ENCODE data around the gene LRRC74B.
"Not testable (repeated sequence)": the region's sequence is repeated elsewhere in the genome, so short reads cannot be mapped to it uniquely, and the experiment has no call there.

LRRC74B gene

DNA sequence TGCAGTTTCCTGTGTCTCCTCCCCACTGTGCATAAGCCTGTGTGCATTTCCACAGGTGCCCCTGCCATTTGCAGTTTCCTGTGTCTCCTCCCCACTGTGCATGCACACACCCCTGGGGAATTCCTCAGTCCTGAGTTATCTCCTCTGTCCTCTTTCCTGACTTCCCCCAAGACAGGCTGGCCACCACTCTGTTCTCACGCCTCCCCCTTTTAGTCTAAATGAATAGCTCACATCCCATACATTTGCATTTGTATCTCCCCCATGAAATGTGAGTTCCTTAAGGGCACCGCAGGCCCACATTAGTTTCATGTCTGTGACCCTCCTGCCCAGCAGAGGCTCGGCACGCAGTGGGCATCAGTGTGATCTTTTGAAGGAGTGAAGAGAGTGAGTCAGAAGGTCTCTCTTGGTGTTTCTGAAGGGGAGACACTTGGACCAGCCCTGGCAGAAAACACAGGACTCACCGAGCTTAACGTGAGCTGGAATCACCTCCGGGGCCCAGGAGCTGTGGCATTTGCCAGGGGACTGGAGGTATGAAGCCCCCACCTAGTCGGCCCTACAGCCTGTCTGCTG lies 6.2 kb downstream of the LRRC74B start:
- Mint-ChIP-seq H3K4me1 (peaks cover 31% of the 10 kb centered on the region), H3K27me3 (peaks cover 45% of the 10 kb centered on the region), H3K9me3 (no peaks in the 10 kb centered on the region), H3K27ac (no peak overlapping the region), H3K36me3 (no peaks in the 10 kb centered on the region), H3K4me3 (no peak overlapping the region)
- CTCF ChIA-PET = interaction anchor here (0.7 kb wide), 1 partner anchor 50 kb away, joined by 3 read pairs; no protein-coding TSS in a partner anchor
- peak; percentile 25 for DNase-seq

DNA sequence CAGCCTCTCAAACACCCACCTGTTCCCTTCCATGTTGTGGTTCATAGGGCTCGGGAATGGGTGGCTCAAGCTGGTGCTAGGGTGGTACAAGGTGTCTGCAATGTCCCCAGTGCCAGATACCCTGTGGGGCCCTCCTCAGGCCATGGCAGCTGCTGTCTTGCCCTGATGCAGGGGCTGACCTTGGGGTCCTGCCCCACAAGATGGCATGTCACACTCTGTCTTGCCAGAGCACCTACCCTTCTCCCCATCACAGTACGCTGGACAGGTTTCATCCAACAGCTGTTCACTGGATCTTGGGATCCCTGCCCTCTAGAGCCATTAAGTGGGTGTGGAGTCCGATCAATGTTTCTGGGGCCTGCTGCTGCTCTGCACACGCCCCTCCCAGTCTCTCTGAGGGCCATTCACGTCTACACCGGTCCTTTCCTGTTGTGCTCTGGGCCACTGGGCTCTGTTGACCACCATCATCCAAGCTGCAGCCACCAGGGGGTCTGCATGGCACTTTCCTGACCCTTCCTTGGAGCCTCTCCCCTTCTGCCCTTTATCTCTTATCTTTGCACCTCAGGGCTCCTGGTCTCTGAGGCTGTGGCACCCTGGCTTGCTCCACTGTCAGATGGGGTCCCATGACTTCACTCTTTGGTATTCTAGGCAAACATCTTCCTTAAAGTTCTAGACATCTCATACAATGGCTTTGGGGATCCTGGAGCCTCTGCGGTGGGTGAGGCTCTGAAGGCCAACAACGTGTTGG lies 7.1 kb downstream of the LRRC74B start:
- H3K27me3 Mint-ChIP-seq = peaks cover 45% of the 10 kb centered on the region

DNA sequence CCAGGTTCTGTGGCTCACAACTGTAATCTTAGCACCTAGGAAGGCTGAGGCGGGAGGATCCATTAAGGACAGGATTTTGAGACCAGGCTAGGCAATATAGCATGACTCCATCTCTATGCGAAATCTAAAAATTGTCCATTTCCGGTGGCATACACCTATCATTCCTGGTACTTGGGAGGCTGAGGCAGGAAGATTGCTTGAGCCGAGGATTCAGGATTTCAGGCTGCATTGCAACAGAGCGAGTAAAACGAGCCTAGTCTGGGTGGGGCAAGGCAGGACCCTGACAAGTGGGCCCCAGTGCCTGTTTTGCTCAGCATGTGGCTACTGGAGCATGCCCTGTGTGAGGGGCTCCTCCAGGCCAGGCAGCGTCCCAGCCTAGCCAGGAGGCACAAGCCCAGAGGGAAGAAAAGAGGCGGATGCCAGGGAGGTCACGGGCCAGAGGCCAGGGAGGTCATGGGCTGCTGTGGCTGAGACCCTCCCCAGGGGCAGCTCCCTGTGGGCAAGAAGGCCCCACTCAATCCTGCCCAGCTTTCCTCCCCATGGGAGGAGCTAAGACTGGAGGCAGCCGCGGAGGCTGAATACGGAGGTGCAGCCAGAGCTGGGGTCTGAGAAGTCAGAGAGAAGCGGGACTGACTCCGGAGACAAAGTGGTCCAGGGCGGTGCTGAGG lies 8.4 kb downstream of the LRRC74B start:
- Mint-ChIP-seq H3K4me1 (peaks cover 34% of the 10 kb centered on the region), H3K27me3 (peaks cover 36% of the 10 kb centered on the region), H3K27ac (no peak overlapping the region), H3K9me3 (no peaks in the 10 kb centered on the region), H3K36me3 (no peaks in the 10 kb centered on the region), H3K4me3 (no peak overlapping the region)
- no peak for DNase-seq
- CTCF ChIA-PET = no interaction called here

More for the DNA sequence above, 7.1 kb downstream of the LRRC74B start:
- Mint-ChIP-seq H3K4me3 (no peak overlapping the region), H3K27ac (no peak overlapping the region), H3K4me1 (peaks cover 34% of the 10 kb centered on the region), H3K9me3 (no peaks in the 10 kb centered on the region), H3K36me3 (no peaks in the 10 kb centered on the region)
- CTCF ChIA-PET = interaction anchor here (0.7 kb wide), 1 partner anchor 49 kb away, joined by 3 read pairs; no protein-coding TSS in a partner anchor
- DNase-seq = no peak

DNA sequence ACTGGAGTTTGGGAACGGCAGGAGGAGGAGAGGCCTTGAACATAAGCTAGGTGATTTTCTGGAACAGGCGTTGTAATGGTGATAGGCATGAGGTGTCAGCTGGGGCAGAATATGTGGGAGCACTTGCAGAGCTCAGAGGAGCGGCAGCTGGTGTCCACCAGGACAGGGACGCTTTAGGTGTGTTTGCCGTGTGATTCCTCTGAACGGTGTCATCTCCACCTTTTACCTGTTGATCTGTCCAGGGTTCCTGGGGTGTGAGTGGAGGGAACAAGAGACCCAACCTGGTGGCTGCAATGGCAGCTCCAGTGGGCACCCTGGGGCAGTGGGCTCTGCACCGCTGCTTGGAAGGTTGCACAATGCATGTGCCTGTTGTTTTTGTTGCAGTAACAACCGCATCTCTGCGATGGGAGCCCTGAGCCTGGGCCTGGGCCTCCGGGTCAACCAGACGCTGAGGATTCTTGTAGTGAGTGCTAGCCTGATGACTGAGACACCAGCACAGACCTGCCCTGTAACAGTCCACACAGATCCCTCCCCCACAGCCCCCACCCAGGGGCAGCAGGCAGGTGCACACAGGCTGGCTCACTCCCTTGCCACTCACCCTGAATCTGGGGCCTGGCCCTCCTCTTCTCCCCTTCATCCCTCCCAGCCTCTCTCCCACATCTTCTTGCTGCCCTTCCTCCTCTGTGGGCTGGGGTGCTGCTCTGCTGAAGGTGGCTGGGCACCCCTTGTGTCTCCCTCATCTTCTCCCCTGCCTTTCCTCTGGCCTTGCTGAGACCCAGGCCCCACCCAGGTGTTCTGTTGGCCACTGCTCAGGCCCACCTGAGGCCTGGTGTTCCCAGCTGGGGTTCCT lies 9.2 kb downstream of the LRRC74B start:
- no peaks in the 10 kb centered on the region for H3K9me3 Mint-ChIP-seq
- no peak overlapping the region for H3K27ac Mint-ChIP-seq
- peaks cover 36% of the 10 kb centered on the region for H3K27me3 Mint-ChIP-seq
- no peaks in the 10 kb centered on the region for H3K36me3 Mint-ChIP-seq
- CTCF ChIA-PET = interaction anchor here (2.0 kb wide), 1 partner anchor 34 kb away, joined by 6 read pairs; no protein-coding TSS in a partner anchor
- peaks cover 34% of the 10 kb centered on the region for H3K4me1 Mint-ChIP-seq
- H3K4me3 Mint-ChIP-seq = no peak overlapping the region
- DNase-seq = no peak

DNA sequence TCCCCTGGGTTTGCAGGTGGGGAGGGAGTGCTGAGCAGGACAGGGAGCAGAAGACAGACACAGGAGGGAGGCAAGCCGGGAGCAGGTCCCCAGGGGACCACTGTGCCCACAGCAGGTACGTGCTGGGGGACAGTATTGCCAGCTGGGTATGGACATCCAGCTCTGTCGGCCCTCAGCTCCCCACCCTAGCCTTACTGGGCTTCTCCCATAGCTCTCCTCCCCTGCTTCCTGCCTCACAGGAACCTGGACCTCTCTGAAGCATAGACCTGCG lies 9.8 kb downstream of the LRRC74B start:
- no peak for DNase-seq
- Mint-ChIP-seq H3K27me3 (peaks cover 38% of the 10 kb centered on the region), H3K36me3 (no peaks in the 10 kb centered on the region), H3K4me1 (peaks cover 34% of the 10 kb centered on the region), H3K27ac (no peak overlapping the region), H3K4me3 (peak overlapping the region; percentile 53), H3K9me3 (no peaks in the 10 kb centered on the region)
- CTCF ChIA-PET = interaction anchor here (2.0 kb wide), 1 partner anchor 35 kb away, joined by 6 read pairs; no protein-coding TSS in a partner anchor

DNA sequence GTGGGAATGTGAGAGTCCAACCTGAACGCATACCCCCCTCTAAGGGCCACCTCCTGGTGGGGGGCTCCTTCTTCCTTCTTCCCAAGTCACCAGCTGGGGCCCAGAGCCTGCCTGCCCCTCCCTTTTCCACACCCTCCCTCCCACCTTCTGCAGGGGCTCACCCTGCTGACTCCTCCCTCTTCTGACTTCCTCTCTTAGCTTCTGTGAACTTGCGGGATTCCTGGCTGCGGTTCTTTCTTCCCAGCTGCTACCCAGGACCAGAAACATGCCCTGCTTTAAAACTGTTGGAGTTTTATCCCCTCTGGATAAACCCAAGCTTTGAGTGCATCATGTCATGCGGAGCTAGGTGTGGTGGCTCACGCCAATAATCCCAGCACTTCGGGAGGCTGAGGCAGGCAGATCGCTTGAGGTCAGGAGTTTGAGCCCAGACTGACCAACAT lies 10.2 kb downstream of the LRRC74B start:
- peak; percentile 36 for DNase-seq
- CTCF ChIA-PET = interaction anchor here (1.6 to 2.0 kb wide), 2 partner anchors 17 to 35 kb away, joined by 3 to 6 read pairs; no protein-coding TSS in a partner anchor
- no peaks in the 10 kb centered on the region for H3K36me3 Mint-ChIP-seq
- peak overlapping the region; percentile 53 for H3K4me3 Mint-ChIP-seq
- no peaks in the 10 kb centered on the region for H3K9me3 Mint-ChIP-seq
- no peak overlapping the region for H3K27ac Mint-ChIP-seq
- H3K4me1 Mint-ChIP-seq = peaks cover 34% of the 10 kb centered on the region
- peaks cover 39% of the 10 kb centered on the region for H3K27me3 Mint-ChIP-seq

DNA sequence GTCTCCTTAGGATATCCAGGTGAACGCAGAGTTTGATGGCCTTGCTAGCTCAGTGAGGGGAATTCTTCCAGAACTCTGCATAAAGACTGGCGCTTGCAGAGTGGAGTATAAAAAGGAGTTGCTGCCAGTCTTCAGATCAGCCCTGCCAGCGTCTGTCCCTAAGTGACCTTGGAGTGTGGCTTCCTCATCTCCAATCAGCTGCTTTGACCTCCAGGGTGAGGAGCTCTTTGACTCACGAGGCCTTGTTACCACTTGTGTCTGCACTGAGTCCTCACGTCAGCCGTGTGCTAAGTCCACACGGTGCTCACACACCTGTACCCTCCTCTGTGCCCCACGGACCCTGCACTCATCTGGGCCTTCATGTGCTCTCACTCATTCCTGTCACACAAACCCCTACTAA lies 14.6 kb downstream of the LRRC74B start:
- H3K9me3 Mint-ChIP-seq, CTCF ChIA-PET, H3K27ac Mint-ChIP-seq, H3K36me3 Mint-ChIP-seq, H3K4me3 Mint-ChIP-seq, DNase-seq: not testable (repeated sequence)
- Mint-ChIP-seq H3K27me3 (peaks cover 42% of the 10 kb centered on the region), H3K4me1 (peaks cover 19% of the 10 kb centered on the region)

DNA sequence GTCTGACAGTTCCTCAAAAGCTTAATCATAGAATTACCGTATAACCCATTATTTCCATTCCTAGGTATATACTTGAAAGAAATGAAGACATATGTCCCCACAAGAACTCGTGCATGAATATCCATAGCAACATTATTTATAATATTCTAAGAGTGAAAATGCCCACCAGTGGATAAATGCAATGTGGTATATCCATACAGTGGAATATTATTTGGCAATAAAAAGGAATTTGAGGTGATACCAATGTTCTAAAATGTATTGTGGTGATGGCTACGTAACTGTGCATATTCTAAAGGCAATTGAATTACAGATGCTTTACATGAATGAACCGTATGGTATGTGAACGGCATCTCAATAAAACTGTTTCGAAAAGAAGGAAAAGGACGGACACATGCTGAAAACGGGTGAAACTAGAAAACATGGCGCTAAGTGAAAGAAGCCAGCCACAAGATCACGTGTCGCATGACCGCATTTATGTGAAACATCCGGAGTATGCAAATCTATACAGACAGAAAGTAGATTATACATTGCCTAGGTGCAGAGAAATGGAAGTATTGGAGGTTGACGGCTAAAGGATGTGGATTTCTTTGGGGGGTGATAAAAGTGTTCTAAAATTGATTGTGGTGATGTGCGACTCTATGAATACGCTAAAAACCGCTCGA lies 16.0 kb downstream of the LRRC74B start:
- DNase-seq, H3K36me3 Mint-ChIP-seq, H3K4me1 Mint-ChIP-seq, H3K9me3 Mint-ChIP-seq, CTCF ChIA-PET, H3K27ac Mint-ChIP-seq, H3K4me3 Mint-ChIP-seq: not testable (repeated sequence)
- peaks cover 33% of the 10 kb centered on the region for H3K27me3 Mint-ChIP-seq

DNA sequence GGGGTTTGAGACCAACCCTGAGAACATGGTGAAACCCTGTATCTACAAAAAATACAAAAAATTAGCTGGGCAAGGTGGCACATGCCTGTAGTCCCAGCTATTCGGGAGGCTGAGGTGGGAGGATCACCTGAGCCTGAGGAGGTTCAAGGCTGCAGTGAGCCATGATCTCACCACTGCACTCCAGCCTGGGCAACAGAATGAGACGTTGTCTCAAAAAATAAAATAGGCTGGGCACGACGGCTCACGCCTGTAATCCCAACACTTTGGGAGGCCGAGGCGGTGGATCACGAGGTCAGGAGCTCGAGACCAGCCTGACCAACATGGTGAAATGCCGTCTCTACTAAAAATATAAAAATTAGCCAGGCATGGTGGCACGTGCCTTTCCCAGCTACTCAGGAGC lies 18.7 kb downstream of the LRRC74B start:
- CTCF ChIA-PET, H3K9me3 Mint-ChIP-seq, H3K4me3 Mint-ChIP-seq, H3K4me1 Mint-ChIP-seq, H3K27ac Mint-ChIP-seq, H3K36me3 Mint-ChIP-seq, DNase-seq: not testable (repeated sequence)
- peaks cover 29% of the 10 kb centered on the region for H3K27me3 Mint-ChIP-seq

DNA sequence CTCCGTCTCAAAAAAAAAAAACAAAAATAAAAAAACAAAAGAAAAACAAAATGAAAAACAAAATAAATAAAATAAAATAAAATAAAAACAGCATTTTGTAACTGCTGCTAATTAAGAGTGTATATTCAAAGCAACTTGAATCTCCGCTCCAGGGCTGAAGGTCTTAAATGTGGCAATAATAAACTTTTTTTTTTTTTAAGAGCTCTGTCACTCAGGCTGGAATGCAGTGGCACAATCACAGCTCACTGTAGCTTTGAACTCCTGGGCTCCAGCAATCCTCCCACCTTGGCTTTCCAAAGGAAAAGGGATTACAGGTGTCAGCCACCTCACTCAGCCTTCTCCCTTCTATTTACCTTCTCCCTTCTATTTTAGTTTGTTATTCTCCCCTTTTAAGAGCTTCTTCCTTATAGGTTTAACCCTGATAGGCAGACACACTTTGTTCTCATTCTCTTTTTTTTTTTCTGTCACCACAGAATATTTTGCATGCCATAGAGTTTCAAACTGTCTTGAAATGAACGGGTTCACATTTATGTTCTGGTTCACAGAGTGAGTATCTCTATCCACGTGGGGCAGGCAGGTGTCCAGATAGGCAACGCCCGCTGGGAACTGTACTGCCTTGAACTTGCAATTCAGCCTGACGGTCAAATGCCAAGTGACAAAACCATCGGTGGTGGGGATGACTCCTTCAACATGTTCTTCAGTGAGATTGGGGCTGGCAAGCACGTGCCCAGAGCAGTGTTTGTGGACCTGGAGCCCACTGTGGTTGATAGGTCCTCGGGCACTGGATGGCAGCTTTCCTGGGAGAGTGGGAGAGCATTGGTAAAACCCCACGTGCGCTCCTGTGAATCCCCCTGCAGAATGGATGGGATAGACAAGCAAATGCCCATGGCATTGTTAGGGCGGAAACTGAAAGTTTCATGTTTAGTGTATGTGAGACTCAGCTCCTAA lies 19.4 kb downstream of the LRRC74B start:
- peaks cover 4% of the 10 kb centered on the region for H3K4me1 Mint-ChIP-seq
- no peak for DNase-seq
- peaks cover 37% of the 10 kb centered on the region for H3K27me3 Mint-ChIP-seq
- CTCF ChIA-PET = interaction anchor here (1.0 kb wide), 1 partner anchor 45 kb away, joined by 4 read pairs; no protein-coding TSS in a partner anchor
- H3K4me3 Mint-ChIP-seq = no peak overlapping the region
- H3K36me3 Mint-ChIP-seq = no peaks in the 10 kb centered on the region
- H3K9me3 Mint-ChIP-seq = no peaks in the 10 kb centered on the region
- no peak overlapping the region for H3K27ac Mint-ChIP-seq

DNA sequence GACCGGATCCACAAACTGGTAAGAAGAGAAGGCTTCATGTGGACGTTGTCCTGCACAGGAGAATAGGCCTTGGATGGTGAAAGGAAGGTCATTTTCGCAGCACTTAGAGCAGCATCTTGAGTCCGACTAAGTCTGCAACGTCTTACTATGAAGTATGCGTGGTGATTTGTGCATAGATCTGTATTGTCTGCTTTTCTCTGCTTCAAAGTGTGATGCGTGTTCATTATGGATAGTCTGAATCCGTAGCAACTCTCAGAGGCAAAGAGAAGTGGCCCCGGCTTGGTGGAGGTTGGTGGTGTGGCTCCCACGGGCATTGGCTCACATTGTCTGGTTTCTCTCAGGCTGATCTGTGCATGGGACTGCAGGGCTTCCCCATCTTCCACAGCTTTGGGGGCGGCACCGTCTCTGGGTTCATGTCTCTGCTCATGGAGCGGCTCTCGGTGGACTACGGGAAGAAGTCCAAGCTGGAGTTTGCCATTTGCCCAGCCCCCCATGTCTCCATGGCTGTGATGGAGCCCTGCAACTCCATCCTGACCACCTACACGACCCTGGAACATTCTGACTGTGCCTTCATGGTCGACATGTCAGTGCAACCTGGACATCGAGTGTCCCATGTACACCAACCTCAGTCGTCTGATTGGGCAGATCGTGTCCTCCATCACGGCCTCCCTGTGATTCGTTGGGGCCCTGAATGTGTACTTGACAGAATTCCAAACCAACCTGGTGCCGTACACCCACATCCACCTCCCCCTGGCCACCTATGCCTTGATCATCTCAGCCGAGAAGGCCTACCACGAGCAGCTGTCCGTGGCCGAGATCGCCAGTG lies 21.5 kb downstream of the LRRC74B start:
- no peak for DNase-seq
- Mint-ChIP-seq H3K27ac (no peak overlapping the region), H3K4me1 (peaks cover 7% of the 10 kb centered on the region), H3K27me3 (peaks cover 44% of the 10 kb centered on the region), H3K36me3 (no peaks in the 10 kb centered on the region), H3K4me3 (no peak overlapping the region), H3K9me3 (no peaks in the 10 kb centered on the region)
- CTCF ChIA-PET = no interaction called here

DNA sequence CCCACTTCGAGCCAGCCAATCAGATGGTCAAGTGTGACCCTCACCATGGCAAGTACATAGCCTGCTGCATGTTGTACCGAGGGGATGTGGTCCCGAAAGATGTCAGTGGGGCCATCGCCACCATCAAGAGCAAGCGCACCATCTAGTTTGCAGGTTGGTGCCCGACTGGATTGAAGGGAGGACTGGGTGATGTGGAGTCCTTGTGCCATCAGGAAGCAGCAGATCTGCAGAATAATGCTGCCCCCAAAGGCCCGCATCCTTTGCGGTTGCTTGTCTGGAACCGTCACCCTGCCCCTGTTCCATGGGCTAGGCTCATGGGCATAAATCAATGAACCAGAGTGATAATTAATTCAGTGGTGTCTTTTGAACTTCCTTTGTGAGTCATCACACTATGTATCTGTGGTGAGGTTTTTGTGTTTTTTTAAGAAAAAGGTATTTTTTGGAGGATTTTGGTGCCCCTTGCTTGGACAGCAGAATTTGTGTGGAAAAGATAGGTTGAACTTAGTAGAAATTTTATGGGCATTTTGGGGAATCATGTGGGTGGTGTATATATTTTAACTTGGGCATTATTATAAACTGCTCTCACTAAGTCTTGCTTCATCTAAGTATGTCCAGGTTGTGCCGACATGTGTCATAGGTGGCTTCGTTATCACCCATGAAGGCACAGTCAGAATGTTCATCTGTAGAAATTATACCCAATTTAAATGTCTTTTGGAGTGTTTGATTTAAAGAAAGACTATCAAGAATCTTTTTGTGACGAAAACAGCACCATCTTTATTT lies 22.3 kb downstream of the LRRC74B start:
- no peak overlapping the region for H3K4me3 Mint-ChIP-seq
- peaks cover 39% of the 10 kb centered on the region for H3K27me3 Mint-ChIP-seq
- H3K4me1 Mint-ChIP-seq = peaks cover 7% of the 10 kb centered on the region
- no peak overlapping the region for H3K27ac Mint-ChIP-seq
- no peaks in the 10 kb centered on the region for H3K36me3 Mint-ChIP-seq
- CTCF ChIA-PET = no interaction called here
- no peak for DNase-seq
- no peaks in the 10 kb centered on the region for H3K9me3 Mint-ChIP-seq

All from activated naive CD4-positive, alpha-beta T cell treated with anti-CD3 and anti-CD28 coated beads, Interleukin-2, amount 10 ng/mL, durations not matched to agents 7 days and 5 days (primary cell).